NCI-H82 treated with DMSO at 0.1 percent for 48 hours (cell line): Measurements from ENCODE around the gene OLA1.

Source experiments
- DNase-seq: peaks from one replicate; lab custom pipeline; 2025; ENCODE audit not compliant: unreplicated experiment; lab: John Stamatoyannopoulos, UW

OLA1 gene

DNA sequence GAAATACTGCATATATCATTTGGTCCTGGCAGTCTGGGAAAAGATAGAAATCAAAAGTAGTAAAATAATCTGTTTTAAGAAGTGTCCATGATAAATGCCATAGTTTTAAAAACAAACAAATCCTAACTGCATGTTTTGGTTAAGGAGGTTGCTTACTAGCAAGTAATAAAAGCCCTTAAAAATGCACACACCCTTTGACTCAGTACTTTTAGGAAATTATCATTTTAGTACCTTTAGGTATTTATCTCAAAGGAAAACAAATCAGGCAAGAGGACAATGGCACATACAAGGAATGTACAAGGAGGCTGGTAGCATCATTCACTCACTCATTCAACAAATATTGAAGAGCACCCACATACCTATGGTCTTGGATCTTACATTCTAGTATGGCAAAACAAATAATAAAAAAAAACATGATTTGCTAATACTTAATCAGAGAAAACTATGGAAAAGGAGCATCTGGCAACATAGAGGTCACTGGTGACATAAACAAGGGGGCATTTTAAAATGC lies 67.6 kb downstream of the OLA1 start:
- no peak for DNase-seq

DNA sequence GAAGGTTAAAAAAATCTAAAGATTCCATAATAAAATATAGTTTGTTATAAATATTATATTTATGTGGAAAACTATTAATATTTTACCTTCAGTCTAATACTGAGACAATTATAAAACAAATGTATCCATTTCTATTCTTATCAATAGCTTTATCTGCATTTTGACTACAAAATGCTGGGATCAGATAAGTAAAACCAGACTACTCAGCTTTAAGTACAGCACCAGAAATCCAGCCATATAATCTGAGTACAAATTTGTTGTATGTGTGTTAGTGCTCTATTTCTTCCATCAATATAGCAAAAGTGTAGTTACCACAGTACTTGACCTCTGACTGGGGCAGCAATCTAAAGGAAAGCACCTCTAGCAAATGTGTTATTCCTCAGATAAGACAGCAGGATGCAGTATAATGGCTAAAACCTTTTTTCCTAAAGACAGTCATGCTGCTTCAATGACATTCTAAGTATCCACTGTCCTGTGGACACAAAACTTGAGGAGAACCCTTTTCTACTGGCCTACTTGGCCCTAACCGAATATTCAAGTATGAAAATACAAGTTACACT lies 68.1 kb downstream of the OLA1 start:
- no peak for DNase-seq

GRCh38 chr2:174177316-174177890 lies 70.9 kb downstream of the OLA1 start:
- DNase-seq: no peak

GRCh38 chr2:174176898-174177297 lies 71.4 kb downstream of the OLA1 start:
- DNase-seq: no peak

GRCh38 chr2:174174741-174175140 lies 73.6 kb downstream of the OLA1 start:
- DNase-seq: no peak

DNA sequence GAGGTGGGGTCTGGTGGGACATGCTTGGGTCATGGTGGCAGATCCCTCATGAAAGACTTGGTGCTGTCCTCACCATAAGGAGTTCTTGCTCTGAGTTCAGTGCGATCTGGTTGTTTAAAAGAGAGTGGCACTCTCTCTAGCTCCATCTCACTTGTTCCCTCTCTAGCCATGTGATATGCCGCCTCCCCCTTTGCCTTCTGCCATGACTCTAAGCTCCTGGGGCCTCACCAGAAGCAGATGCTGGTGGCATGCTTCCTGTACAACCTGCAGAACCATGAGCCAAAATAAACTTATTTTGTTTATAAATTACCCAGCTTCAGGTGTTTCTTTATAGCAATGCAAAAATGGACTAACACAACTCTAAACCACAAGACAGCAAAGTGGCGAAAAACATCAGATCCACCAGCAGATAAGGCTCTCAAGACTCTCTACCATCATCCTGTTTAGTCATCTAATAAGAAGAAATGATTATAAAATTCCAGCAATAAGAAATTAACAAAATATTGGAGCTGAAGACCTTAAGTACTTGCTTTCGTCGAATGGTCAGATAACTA lies 75.5 kb downstream of the OLA1 start:
- no peak for DNase-seq

DNA sequence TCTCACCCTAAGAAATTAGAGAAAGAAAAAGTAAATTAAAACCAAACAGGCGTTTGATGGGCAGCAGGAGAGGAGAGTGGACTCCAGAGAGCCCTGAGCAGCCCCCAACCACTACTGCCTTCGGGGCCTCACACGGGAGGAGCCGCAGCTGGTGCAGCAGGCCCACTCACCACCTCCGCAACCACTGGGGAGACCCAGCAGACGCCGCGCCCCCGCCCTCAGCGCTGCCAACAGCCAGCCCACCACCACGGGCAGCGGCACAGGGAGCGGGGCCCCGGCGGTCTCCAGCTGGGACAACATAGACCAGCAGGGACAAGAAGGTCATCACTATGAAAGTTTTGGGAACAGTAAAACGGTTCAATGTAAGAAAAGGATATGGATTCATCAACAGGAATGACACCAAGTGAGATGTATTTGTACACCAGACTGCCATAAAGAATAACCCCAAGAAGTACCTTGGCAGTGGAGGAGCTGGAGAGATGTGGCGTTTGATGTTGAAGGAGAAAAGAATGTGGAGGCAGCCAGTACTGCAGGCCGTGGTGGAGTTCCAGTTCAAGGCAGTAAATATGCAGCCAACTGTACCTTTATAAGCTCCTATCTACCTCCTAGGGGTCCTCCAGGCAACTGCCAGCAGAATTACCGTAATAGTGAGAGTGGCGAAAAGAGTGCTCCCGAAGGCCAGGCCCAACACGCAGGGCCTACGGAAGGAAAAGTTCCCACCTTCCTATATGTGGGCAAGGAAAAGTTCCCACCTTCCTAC lies 76.5 kb downstream of the OLA1 start:
- no peak for DNase-seq

GRCh38 chr2:174169372-174169771 lies 79.0 kb downstream of the OLA1 start:
- DNase-seq: no peak

DNA sequence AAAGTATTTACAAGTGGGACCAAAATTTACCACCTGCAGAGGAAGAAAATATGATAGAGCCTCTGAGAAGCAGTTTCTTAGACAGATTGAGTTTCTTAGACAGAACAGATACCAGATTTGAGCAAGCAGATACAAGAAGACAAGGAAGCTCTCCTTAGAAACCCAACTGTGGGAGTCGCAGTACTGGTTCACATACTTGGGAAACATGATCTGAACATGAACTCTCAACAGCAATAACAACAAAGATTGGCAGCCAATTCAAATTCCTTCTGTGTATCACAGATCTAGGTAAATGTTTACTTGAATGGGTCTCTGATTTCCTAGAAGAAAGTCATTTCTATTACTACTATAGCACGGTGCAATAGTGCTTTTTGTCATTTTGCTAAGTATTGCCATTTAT lies 82.1 kb downstream of the OLA1 start:
- DNase-seq: no peak

GRCh38 chr2:174161490-174161889 lies 86.8 kb downstream of the OLA1 start:
- no peak for DNase-seq

DNA sequence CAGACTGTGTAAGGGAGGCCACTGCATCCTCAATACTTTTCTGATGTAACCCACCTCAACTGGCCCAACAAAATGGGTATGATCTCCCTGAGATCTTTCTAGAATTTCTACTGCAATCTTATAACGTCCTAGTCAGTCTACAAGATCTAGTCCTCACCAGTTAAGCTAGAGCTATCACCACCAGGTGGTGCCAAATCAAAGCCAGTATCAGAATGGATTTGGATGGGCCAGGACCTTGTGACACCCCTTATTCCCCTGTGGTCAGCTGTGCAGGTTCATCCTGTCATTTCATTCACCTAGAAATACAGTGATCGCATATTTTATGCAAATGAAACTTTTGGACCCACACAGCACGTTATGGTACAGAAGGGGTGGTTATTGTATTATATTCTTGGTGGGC lies 90.3 kb downstream of the OLA1 start:
- DNase-seq: no peak

DNA sequence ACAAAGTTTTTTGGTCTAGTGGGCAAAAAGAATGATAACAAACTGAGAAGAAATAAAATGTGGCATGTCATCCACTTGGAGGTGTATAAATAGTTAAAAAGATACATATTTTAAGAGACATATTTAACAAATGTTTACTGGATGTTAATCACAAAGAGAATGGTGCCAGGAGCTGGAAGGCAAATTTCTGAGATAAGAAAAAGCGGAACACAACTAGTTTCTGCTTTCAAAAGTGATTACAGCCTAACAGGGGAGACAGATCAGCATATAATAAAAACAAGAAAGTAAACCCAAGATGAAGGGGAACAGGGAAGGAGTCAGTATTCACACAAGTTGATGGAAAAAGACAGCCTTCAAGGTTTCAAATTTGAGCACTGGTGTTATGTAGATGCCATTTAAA lies 91.3 kb downstream of the OLA1 start:
- no peak for DNase-seq

DNA sequence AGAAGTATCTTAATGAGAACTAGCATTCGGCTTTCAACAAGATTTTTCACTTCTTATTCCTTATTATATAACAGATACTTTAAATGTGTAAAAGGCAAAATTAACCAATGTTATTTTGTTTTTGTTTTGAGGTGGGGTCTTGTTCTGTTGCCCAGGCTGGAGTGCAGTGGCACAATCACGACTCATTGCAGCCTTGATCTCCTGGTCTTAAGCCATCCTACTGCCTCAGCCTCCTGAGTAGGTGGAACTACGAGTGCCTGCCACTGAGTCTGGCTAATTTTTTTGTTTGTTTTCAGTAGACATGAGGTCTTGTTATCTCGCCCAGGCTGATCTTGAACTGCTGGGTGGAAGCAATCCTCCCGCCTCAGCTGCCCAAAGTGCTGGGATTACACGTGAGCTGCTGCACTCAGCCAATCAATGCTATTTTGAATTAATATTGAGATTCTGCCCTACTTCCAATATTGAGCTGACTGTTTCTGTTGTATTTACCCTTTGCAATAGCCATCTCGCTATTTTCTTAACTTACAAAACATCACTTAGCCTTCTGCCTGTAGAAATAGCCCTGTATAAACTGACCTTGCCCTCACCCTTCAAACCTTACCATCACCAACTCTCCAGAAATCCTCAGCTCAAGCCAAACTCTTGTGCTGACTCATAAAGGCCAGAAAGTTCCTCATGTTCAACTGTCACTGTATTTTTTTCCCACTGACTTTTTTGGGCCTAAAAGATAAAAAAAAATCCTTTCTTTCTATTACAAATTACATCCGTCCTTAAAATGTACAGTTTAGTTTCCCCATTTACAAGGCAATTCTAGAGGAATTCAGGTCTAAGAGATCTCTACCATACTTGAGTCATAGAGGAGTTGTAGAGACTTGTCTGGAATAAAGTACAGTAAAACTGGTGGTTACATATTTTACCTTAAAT lies 94.3 kb downstream of the OLA1 start:
- no peak for DNase-seq

- DNase-seq: no peak
Observed at GRCh38 chr2:174149530-174149929, 98.8 kb downstream of the OLA1 start.

- no peak for DNase-seq
Observed at GRCh38 chr2:174148833-174149232, 99.5 kb downstream of the OLA1 start.

GRCh38 chr2:174145827-174146226 lies 102.5 kb downstream of the OLA1 start:
- DNase-seq: no peak

DNA sequence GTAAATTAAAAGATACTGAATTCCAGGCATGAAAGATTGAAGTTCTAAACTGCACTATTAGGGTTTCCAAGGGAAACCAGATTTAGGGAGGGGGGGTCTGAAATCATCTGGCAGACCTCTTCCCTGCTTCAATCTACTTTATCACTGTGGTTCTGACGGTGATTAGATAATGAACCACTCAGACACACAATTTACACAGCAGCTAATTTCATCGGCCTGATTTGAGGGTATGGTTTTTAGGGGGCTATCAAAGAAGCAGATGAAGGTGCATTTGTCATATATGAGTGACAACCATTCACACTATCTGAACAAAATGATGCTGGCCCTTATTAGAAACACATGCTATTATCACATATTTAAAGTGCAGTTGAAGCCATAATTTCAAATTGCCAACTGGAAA lies 106.0 kb downstream of the OLA1 start:
- DNase-seq: no peak

DNA sequence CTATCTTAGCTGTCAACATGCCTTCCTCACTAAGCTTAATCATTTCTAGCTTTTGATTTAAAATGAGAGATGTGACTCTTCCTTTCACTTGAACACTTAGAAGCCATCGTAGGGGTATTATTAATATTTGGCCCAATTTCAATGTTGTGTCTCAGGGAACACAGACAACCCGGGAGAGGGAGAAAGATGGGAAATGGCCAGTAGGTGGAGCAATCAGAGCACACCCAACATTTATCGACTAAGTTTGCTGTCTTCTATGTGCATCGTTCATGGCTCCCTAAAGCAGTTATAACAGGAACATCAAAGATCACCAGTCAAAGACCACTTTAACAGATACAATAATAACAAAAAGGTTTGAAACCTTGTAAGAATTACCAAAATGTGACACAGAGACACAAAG lies 110.2 kb downstream of the OLA1 start:
- no peak for DNase-seq

DNA sequence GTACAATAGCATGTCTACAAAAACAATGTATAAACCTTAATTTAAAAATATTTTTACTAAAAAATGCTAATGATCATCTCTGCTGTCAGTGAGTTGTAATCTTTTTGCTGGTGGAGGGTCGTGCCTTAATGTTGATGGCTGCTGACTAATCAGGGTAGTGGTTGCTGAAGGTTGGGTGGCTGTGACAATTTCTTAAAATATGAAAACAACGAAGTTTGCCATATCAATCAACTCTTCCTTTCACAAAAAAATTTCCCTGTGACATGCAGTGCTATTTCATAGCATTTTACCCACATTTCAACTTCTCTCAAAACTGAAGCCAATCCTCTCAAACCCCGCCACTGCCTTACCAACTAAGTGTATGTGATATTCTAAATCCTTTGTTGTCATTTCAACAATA lies 112.4 kb downstream of the OLA1 start:
- no peak for DNase-seq

- DNase-seq: no peak
Observed at GRCh38 chr2:174125090-174125489, 123.2 kb downstream of the OLA1 start.

DNA sequence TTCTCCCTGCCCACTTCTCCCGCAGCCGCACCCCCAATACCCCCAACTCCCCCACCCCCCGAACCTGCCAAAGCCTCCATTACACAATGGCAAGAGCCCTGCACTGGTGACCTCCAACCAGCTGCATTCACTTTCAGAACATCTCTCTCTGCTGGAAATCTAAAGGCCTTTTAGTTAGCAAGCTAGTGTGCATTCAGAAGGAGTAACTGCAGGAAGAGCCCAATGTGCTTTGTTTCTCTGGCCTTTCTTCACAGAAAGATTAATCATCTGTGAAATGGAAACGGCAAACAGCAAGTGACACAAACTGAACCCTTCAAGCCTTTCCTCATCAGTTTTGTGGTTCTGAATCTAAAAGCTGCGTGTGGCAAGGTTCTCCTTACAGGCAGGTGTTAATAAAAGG lies 124.2 kb downstream of the OLA1 start:
- no peak for DNase-seq
